Measurements from ENCODE around the gene SLC25A43.

SLC25A43 gene

GRCh38 chrX:119468551-119469312 is 69.6 kb downstream of the SLC25A43 start:
- H3K4me3 ChIP-seq (ENCODE audit: low read length): peak overlapping the region; percentile 94
- peaks cover 25% of the 10 kb centered on the region for H3K36me3 ChIP-seq (ENCODE audit: insufficient read depth, low read length)
- H3K27ac ChIP-seq (ENCODE audit: low read depth, low read length): peak overlapping the region; percentile 91
- H3K9ac ChIP-seq (ENCODE audit: low read depth, low read length): peak overlapping the region; percentile 90
- H3K27me3 ChIP-seq (ENCODE audit: insufficient read depth, low read length): no peaks in the 10 kb centered on the region
- H3K9me3 ChIP-seq (ENCODE audit: insufficient read depth, low read depth, low read length): no peaks in the 10 kb centered on the region
- no peaks in the 10 kb centered on the region for H3K4me1 ChIP-seq (ENCODE audit: insufficient read depth, low read length)
- under 1% methylated on average over 78 of the region's 78 CpGs for WGBS

GRCh38 chrX:119469313-119469635 is 70.1 kb downstream of the SLC25A43 start:
- Histone ChIP-seq H3K4me1 (ENCODE audit: insufficient read depth, low read length) (no peaks in the 10 kb centered on the region), H3K27ac (ENCODE audit: low read depth, low read length) (no peak overlapping the region), H3K36me3 (ENCODE audit: insufficient read depth, low read length) (peaks cover 25% of the 10 kb centered on the region), H3K9me3 (ENCODE audit: insufficient read depth, low read depth, low read length) (no peaks in the 10 kb centered on the region), H3K9ac (ENCODE audit: low read depth, low read length) (peak overlapping the region; percentile 77), H3K4me3 (ENCODE audit: low read length) (peak overlapping the region; percentile 94), H3K27me3 (ENCODE audit: insufficient read depth, low read length) (no peaks in the 10 kb centered on the region)
- WGBS: 22% methylated on average over 7 of the region's 8 CpGs

GRCh38 chrX:119474615-119475388 is 75.7 kb downstream of the SLC25A43 start:
- Histone ChIP-seq H3K4me3 (ENCODE audit: low read length) (no peak overlapping the region), H3K27ac (ENCODE audit: low read depth, low read length) (no peak overlapping the region), H3K4me1 (ENCODE audit: insufficient read depth, low read length) (no peaks in the 10 kb centered on the region), H3K9me3 (ENCODE audit: insufficient read depth, low read depth, low read length) (no peaks in the 10 kb centered on the region), H3K9ac (ENCODE audit: low read depth, low read length) (no peak overlapping the region), H3K27me3 (ENCODE audit: insufficient read depth, low read length) (no peaks in the 10 kb centered on the region), H3K36me3 (ENCODE audit: insufficient read depth, low read length) (peaks cover 18% of the 10 kb centered on the region)
- 94% methylated on average over 22 of the region's 23 CpGs for whole genome bisulfite sequencing

GRCh38 chrX:119475389-119476101 is 76.4 kb downstream of the SLC25A43 start:
- WGBS: 84% methylated on average over 8 of the region's 11 CpGs
- Histone ChIP-seq H3K4me1 (ENCODE audit: insufficient read depth, low read length) (no peaks in the 10 kb centered on the region), H3K36me3 (ENCODE audit: insufficient read depth, low read length) (peaks cover 10% of the 10 kb centered on the region), H3K27me3 (ENCODE audit: insufficient read depth, low read length) (no peaks in the 10 kb centered on the region), H3K9ac (ENCODE audit: low read depth, low read length) (no peak overlapping the region), H3K4me3 (ENCODE audit: low read length) (no peak overlapping the region), H3K27ac (ENCODE audit: low read depth, low read length) (no peak overlapping the region), H3K9me3 (ENCODE audit: insufficient read depth, low read depth, low read length) (no peaks in the 10 kb centered on the region)

- H3K27me3 ChIP-seq (ENCODE audit: insufficient read depth, low read length): peaks cover 4% of the 10 kb centered on the region
- 73% methylated on average over 3 of the region's 3 CpGs for WGBS
- H3K27ac ChIP-seq (ENCODE audit: low read depth, low read length): no peak overlapping the region
- no peak overlapping the region for H3K9ac ChIP-seq (ENCODE audit: low read depth, low read length)
- no peak overlapping the region for H3K4me3 ChIP-seq (ENCODE audit: low read length)
- H3K4me1 ChIP-seq (ENCODE audit: insufficient read depth, low read length): no peaks in the 10 kb centered on the region
- H3K9me3 ChIP-seq (ENCODE audit: insufficient read depth, low read depth, low read length): no peaks in the 10 kb centered on the region
- H3K36me3 ChIP-seq (ENCODE audit: insufficient read depth, low read length): no peaks in the 10 kb centered on the region
Observed at GRCh38 chrX:119477812-119478232, 78.7 kb downstream of the SLC25A43 start.

- H3K4me1 ChIP-seq (ENCODE audit: insufficient read depth, low read length): no peaks in the 10 kb centered on the region
- no peaks in the 10 kb centered on the region for H3K9me3 ChIP-seq (ENCODE audit: insufficient read depth, low read depth, low read length)
- WGBS: 100% methylated on average over 2 of the region's 4 CpGs
- H3K9ac ChIP-seq (ENCODE audit: low read depth, low read length): no peak overlapping the region
- H3K27ac ChIP-seq (ENCODE audit: low read depth, low read length): no peak overlapping the region
- peaks cover 10% of the 10 kb centered on the region for H3K27me3 ChIP-seq (ENCODE audit: insufficient read depth, low read length)
- no peaks in the 10 kb centered on the region for H3K36me3 ChIP-seq (ENCODE audit: insufficient read depth, low read length)
- H3K4me3 ChIP-seq (ENCODE audit: low read length): no peak overlapping the region
Observed at GRCh38 chrX:119478504-119478903, 79.4 kb downstream of the SLC25A43 start.

DNA sequence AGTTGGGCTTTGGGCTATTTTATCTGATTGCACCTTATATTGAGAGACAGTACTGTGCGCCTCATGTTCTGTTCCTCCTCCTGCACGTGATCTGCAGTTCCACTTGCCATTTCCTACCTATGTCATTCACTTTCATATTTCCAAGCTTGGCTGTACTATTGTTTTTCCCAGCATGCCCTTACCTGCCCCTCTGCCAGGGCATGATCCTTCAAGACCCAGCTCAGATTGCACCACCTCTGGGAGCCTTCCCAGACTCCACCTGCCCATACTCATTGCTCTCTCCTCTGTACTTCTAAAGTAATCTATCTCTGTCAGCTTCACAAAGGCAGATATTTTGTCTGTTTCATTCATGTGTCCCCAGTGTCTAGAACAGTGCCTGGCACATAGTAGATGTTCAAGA is 80.7 kb downstream of the SLC25A43 start:
- 94% methylated on average over 2 of the region's 2 CpGs for WGBS
- Histone ChIP-seq H3K27ac (ENCODE audit: low read depth, low read length) (no peak overlapping the region), H3K4me1 (ENCODE audit: insufficient read depth, low read length) (no peaks in the 10 kb centered on the region), H3K36me3 (ENCODE audit: insufficient read depth, low read length) (no peaks in the 10 kb centered on the region), H3K9me3 (ENCODE audit: insufficient read depth, low read depth, low read length) (no peaks in the 10 kb centered on the region), H3K9ac (ENCODE audit: low read depth, low read length) (no peak overlapping the region), H3K27me3 (ENCODE audit: insufficient read depth, low read length) (peaks cover 10% of the 10 kb centered on the region), H3K4me3 (ENCODE audit: low read length) (no peak overlapping the region)

GRCh38 chrX:119481323-119481801 is 82.2 kb downstream of the SLC25A43 start:
- no peaks in the 10 kb centered on the region for H3K36me3 ChIP-seq (ENCODE audit: insufficient read depth, low read length)
- H3K27ac ChIP-seq (ENCODE audit: low read depth, low read length): no peak overlapping the region
- WGBS: 99% methylated on average over 4 of the region's 4 CpGs
- no peaks in the 10 kb centered on the region for H3K4me1 ChIP-seq (ENCODE audit: insufficient read depth, low read length)
- peaks cover 10% of the 10 kb centered on the region for H3K27me3 ChIP-seq (ENCODE audit: insufficient read depth, low read length)
- H3K4me3 ChIP-seq (ENCODE audit: low read length): no peak overlapping the region
- H3K9me3 ChIP-seq (ENCODE audit: insufficient read depth, low read depth, low read length): no peaks in the 10 kb centered on the region
- H3K9ac ChIP-seq (ENCODE audit: low read depth, low read length): no peak overlapping the region

DNA sequence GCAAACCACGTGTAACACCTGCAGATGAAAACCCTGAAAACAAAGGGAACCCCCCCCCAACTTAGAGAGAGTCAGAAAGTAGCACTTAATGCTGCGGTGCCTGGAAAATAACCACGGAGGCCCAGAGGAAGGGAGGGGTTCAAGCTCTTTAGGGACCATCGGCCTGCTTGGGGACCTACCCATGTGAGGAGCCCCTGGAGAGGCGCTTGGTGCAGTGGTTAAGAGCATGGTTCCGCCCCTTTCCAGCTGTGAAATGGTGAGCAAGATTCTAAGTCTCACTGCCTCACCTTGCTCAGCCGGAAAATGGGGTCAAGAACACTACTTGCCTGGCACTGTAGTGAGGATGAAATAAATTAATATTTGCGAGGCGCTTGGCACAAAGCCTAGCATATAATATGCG is 82.9 kb downstream of the SLC25A43 start:
- peak overlapping the region; percentile 74 for H3K9ac ChIP-seq (ENCODE audit: low read depth, low read length)
- no peaks in the 10 kb centered on the region for H3K9me3 ChIP-seq (ENCODE audit: insufficient read depth, low read depth, low read length)
- WGBS: 80% methylated on average over 9 of the region's 10 CpGs
- no peaks in the 10 kb centered on the region for H3K4me1 ChIP-seq (ENCODE audit: insufficient read depth, low read length)
- H3K27me3 ChIP-seq (ENCODE audit: insufficient read depth, low read length): peaks cover 10% of the 10 kb centered on the region
- no peaks in the 10 kb centered on the region for H3K36me3 ChIP-seq (ENCODE audit: insufficient read depth, low read length)
- no peak overlapping the region for H3K27ac ChIP-seq (ENCODE audit: low read depth, low read length)
- H3K4me3 ChIP-seq (ENCODE audit: low read length): peak overlapping the region; percentile 50

GRCh38 chrX:119482481-119483480 is 83.6 kb downstream of the SLC25A43 start:
- peak overlapping the region; percentile 50 for H3K4me3 ChIP-seq (ENCODE audit: low read length)
- no peaks in the 10 kb centered on the region for H3K36me3 ChIP-seq (ENCODE audit: insufficient read depth, low read length)
- no peaks in the 10 kb centered on the region for H3K9me3 ChIP-seq (ENCODE audit: insufficient read depth, low read depth, low read length)
- 20% methylated on average over 48 of the region's 48 CpGs for WGBS
- no peak overlapping the region for H3K27ac ChIP-seq (ENCODE audit: low read depth, low read length)
- peaks cover 10% of the 10 kb centered on the region for H3K27me3 ChIP-seq (ENCODE audit: insufficient read depth, low read length)
- no peaks in the 10 kb centered on the region for H3K4me1 ChIP-seq (ENCODE audit: insufficient read depth, low read length)
- H3K9ac ChIP-seq (ENCODE audit: low read depth, low read length): peak overlapping the region; percentile 74

All from HUES64 (cell line).